Central memory CD4-positive, alpha-beta T cell (primary cell): Measurements from ENCODE around the gene RHOBTB1.
"Not testable (repeated sequence)": the region's sequence is repeated elsewhere in the genome, so short reads cannot be mapped to it uniquely, and the experiment has no call there.

ENCODE experiments used
- DNase-seq: peaks from one replicate; pipeline ENCODE4 v3.0.0; 2022

Gene RHOBTB1

DNA sequence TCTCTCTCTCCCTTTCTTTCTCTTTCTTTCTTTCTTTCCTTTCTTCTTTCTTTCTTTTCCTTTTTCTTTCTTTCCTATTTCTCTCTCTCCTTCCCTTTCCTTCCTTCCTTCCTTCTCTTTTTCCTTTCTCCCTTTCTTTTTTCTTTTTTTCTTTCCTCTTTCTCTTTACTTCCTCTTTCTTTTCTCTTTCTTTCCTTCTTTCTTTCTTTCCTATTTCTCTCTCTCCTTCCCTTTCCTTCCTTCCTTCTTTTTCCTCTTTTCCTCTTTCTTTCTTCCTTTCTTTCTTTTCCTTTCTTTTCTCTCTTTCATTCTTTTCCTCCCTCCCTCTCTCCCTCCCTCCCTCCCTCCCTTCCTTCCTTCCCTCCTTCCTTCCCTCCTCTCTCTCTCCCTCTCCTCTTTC lies 81.5 kb downstream of the RHOBTB1 start:
- no peak for DNase-seq

DNA sequence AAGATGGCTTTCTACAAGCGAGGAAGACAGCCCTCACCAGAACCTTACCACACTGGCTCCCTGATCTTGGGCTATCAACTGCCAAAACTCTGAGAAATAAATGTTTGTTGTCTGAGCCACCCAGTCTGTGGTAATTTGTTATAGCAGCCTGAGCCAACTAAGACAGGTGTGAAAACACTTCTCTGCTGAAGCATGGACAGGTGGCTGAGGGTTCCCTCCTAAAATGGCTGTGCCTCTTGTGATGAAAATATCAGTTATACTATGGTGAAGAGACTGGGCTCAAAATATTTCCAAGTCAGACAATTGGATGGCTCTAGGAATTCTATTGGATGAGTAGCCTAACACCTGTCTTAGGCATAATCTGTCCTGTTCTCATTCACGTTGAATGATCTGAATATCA lies 87.6 kb downstream of the RHOBTB1 start:
- no peak for DNase-seq

DNA sequence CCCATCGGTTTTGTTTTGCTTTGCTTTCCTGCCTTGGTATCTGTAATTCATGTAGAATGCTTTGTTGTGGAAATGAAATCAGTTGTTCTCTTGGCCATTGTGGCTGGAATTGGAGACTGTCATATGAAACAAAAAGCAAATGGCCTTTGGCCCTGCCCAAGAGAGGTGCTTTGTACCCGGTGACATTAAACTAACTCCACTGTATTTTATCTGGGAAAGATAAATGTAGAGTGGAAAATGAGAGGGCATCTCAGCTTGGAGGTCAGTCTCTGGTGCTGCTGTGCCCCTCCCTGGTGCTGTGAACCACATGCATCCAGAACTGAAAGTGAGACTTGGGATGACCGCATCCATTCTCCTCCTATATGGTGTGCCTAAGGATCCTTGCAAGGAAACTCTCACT lies 90.3 kb downstream of the RHOBTB1 start:
- DNase-seq: no peak

DNA sequence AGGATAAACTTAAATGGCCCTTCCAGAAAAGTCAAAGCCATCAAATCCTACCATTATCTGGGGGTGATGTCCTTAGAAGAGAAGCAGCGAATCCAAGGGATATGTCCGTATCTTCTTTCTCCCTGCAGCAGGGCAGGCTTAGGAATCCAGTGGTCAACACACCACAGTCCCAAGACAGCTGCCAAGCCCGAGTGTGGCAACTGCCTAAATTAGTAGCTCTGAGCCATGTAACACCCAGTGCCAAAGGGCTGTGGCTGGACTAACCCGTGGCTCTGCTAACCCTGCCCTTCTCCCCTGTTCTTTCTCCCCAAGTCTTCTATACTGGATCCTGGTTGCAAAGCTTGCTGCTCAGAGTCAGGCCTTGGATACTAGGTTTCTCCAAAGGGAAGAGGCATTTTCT lies 90.9 kb downstream of the RHOBTB1 start:
- no peak for DNase-seq

DNA sequence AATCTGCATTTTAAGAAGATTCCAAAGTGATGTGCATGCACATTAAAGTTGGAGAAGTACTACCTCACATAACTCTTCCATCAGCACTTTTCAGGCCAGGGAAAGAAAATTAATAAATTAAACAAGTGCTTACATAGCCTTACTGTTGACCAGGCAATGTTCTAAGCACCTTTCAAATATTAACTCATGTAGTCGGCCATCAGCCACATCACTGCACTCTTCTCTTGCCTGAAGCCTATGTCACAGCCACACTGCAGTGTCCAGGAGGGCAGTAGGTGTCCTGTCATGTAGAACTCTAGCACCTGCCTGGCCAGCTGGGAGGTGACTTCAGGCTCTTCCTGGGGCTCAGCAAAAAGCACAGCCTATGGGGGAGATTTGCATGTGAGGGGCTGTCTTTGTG lies 94.2 kb downstream of the RHOBTB1 start:
- DNase-seq: no peak

DNA sequence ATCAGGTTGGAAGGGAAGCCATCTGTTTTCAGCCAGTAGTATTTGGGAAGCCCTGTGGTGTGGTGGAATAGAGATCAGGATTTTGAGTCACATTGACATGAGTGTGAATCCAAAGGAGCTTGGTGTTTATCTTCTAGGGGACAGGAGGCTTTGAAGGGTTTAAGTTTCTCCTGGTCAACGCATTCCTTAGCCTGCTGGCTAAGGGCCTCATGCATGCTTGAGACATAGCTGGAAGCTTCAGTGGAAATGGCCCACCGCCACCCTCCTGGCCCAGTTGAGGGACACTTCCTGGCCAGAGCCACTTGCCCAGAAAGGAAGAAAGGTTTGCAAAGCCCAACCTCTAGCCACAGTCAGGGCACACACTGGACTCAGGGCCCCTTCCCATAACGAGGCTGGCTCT lies 94.8 kb downstream of the RHOBTB1 start:
- no peak for DNase-seq

DNA sequence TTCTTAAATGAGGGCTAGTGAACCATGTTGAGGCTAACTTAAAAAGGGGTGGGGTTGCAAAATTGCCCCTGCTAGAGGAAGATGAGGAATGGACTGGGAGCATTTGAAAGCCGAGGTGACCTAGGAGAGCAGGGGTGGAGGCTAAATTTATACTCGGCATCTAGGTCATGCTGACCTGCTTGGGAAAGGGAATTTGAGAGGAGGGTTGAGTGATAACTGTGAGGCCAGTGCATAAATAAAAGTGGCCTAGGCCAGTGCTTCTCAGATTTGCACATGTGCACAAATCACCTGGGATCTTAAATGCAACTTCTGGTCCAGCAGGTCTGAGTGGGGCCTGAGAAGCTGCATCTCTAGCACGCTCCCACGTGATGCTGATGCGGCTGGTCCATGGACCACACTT lies 95.3 kb downstream of the RHOBTB1 start:
- no peak for DNase-seq

DNA sequence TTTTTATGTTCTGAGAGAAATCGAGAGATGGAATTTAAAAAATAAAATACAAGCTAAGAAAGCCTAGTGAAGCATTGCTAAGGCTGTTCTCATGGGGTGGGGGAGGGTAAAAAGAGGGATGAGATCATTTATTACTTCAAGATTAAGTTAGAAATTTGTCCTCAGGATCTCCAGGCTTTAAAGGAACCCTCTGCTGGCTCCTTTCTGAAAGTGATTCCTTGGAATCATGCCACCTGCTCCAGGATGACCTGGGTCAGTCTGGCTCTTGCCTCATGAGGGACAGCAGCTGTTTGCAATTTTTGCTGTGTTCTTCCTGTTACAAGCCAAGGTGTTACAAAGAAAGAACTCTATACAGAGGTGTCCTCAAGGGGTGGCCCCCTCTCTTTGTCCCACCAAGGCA lies 95.9 kb downstream of the RHOBTB1 start:
- DNase-seq: no peak

DNA sequence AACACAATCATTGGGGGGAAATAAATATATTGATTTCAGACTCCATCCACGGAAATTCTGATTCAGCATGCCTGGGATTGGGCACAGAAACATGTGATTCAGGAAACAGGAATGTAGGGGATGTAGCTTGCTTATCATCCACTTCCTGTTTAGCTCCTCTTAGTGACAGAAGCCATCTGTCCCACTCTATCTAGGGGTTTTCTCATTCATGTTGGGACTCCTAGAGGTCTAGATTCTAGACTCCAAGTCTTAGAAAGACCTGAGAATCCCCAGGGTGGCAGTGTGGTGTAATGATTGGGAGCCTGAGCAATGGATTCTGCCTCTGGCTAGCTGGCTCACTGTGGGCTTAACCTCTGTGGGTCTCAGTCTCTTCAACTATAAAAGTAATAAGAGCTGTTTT lies 97.8 kb downstream of the RHOBTB1 start:
- no peak for DNase-seq

DNA sequence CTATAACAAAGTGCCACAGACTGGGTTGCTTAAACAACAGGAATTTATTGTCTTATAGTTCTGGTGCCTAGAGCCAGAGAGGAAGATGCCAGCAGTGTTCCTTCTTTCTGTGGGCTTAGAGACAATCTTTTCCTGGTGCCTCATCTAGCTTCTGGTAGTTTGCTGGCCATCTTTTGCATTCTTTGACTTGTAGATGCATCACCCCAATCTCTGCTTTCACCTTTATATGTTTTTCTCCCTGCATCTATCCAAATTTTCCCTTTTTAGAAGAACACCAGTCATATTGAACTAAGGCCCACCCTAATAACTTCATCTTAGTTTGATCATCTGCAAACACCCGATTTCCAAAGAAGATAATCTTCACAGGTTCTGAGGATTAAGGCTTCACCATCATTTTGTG lies 98.9 kb downstream of the RHOBTB1 start:
- DNase-seq: no peak

DNA sequence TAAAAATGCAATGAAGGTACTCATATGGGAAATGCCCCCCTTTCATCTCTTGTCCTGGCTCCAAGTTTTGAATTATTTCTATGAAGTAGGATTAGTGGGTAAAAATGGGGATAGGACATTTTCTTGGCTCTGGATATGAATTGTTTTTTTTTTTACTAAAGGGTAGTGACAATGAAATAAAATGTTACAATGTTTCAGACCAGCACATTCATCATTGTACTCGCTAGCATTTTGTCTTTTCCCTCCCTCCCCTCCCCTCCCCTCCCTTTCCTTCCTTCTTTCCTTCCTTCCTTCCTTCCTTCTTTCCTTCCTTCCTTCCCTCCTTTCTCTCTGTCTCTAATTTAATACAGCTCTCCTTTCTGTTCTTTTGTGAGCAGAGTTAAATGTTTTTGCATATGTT lies 101.3 kb downstream of the RHOBTB1 start:
- DNase-seq: no peak

DNA sequence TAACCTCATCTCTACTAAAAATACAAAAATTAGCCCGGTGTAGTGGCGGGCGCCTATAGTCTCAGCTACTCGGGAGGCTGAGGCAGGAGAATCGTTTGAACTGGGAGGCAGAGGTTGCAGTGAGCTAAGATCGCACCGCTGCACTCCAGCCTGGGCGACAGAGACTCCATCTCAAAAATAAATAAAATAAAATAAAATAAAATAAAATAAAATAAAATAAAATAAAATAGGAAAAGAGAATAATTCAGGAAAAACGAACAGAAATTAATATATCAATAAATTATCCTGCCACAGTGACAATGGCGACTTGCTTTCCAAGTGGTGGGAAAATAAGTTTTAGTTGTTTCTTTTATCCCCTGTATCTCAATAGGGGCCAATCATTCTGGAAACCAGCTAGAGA lies 102.8 kb downstream of the RHOBTB1 start:
- DNase-seq: not testable (repeated sequence)

DNA sequence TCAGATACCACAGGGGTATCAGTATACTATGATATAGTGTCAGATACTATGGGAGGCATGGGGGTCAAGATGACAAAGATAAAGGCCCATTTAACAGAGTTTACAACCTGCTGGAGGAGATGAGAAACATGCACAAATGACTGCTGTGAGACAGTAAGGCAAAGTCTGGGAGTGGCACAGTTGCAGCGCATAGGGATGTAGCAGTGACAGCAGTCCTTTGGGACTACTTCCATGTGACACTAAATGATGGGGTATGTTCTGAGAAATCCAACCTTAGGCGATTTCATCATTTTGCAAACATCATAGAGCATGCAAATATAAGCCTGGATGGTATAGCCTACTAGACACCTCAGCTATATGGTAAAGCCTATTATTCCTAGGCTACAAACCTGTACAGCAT lies 108.9 kb downstream of the RHOBTB1 start:
- DNase-seq: no peak

DNA sequence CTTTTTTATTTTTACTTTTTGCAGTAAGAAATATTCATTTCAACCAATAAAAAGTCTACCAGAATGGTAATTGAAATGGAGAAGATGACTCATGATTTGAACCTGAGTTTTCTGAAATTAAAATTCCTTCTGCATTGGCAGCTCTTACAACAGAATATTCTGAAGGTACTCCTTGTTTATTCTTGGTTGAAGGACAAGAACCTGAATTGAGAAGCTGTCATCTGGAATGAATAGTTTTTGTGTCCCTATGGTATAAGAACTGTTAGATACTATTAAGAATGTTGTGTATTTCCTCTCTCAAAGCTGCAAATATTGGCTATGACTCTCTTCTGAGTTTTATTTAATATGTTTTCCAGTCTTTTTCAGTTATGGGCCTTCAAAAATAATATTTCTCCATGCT lies 109.6 kb downstream of the RHOBTB1 start:
- DNase-seq: no peak

DNA sequence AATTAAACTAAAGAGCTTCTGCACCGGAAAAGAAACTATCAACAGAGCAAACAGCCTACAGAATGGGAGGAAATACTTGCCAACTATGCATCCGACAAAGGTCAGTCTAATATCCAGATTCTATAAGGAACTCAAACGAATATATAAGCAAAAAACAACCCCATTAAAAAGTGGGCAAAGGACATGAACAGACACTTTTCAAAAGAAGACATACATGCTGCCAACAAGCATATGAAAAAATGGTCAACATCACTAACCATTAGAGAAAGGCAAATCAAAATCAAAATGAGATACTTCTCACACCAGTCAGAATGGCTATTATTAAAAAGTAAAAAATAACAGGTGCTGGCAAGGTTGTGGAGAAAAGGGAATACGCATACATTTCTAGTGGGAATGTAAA lies 111.8 kb downstream of the RHOBTB1 start:
- not testable (repeated sequence) for DNase-seq

DNA sequence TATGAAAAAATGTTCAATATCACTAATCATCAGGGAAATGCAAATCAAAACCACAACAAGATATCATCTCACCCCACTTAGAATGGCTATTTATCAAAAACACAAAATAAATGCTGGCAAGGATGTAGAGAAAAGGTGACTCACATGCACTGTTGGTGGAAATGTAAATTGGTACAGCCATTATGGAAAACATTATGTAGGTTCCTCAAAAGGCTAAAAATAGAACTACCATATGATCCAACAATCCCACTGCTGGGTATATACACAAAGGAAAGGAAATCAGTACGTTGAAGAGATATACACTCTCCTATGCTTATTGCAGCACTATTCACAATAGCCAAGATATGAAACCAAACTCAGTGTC lies 115.5 kb downstream of the RHOBTB1 start:
- no peak for DNase-seq

DNA sequence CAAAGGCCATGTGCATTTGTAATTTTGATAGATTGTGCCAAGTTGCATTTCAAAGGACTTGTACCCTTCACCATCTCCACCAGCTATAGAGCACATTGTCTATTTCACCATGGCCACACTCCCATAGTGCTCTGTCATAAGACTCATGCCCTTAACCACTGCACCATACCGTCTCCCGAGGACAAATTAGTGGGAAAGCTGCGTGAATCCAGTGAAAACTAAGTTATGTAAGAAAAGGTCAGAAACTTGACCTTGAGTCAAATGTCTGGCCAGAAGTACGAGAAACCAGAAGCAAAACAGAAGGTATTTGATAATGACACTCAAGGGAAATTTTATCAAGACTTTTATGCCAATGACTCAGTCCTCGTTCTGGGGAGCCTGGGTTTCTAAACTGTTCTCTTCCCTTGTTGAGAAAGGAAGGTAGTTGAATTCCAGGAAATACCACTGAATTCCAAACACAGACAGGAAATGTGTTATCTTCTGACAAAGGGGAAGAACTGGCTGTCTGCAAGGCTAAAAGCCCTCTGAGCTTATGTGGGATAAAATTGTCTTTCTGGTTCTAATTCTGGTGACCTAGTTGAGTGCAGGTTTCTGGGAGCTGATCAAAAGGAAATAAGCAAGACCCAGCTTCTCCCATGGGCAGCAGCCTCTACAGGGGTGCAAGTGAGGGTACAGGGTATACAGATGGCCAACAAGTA lies 116.0 kb downstream of the RHOBTB1 start:
- no peak for DNase-seq

DNA sequence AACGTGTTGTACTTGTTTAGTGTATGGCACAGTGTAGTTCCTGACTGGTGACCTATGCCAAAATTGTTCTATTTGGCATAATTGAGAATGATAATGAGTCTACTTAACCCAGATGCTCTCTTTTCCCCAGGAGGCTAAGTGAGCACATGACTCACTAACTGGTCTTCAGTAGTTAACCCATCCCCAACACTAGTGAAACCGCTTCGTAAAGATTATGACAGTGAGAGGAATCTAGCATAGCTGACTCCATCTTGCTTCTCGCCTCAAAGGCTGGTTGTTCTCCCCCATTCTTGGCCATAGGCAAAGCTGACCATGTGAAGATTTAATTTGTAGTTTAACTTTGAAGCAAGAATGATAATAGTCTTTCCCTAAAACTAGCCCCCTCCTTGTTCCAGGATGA lies 118.5 kb downstream of the RHOBTB1 start:
- no peak for DNase-seq

DNA sequence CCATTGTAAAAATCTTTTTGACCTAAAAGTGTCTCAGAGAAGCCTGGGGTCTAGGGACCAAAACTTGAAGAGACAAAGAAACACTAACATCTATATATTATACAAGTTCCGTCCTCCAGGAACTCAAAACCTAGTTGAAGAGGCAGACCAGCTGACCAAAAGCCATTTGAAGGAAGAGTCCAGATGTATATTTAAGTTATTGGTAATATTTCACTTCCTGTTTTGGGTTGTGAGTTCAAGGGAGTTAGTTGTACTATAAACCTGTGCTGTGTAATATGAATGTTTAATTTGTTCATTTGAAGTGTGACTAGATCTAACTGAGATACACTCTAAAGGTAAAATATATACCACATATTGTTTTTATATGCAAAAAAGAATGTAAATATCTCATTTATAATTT lies 120.7 kb downstream of the RHOBTB1 start:
- DNase-seq: no peak

DNA sequence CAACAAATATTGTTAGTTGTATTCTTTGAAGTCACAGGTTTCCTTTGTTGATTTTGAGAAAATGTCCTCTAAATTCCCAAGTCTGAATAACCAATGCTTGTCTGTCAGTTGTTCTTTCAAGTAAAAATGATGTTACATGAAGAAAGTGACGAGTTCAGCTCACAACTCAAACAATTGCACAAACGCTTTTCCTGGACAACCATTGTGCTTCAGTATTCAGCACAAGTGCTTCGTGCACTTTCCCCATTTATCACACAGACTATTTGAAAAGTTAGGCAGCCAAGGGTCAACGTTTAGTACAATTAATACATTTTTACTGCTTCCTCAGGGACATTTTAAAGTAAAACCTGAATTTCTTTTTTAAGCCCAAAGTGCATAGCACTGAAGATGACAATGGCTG lies 121.2 kb downstream of the RHOBTB1 start:
- no peak for DNase-seq

DNA sequence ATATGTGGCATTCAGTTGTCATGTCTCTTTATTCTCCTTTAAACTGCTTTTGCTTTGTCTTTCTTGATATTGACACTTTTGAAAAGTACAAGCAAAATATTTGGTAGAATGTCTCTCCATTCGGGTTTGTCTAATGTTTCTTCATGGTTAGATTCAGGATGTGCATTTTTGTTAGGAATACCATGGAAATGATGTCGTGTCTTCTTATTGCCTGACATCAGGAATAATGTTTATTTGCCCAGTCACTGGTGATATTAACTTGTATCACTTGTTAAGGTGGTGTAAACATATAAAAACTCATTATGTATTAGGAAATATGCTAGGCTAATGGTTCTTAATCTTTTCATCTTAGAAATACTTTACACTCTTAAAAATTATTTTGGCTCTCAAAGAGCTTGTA lies 122.3 kb downstream of the RHOBTB1 start:
- DNase-seq: no peak

DNA sequence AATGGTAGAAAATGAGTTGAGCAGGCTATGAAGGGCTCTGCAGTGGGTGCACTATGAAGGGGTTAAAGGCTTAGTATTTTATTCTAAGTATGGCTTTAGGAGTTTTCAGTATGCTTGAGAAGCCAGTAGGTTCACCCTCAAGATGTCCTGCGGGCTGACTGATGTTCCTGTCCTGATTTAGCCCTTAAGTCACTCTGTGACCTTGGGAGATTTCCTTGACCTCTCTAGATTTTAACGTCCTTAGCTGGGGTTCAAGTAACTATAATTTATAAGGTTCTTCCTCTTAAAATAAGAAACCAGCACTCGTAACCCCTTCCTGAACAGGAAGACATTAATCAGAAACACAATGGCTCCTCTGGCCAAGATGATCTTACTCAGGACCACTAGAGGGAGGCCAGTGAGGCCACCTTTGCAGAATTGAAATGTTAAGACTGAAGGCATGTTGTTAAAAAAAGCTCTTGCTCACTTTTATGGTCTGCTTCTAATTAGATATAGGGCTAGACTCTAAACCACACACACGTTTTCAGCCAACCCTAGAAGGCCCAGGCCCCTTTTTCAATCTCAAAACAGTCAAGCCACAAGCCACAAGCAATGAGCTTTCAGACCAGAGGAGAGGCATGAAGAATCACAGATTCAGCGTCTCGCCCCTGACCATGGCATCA lies 123.8 kb downstream of the RHOBTB1 start:
- DNase-seq: no peak
